GM12891 (cell line): ENCODE data around the gene TRIM50.
A peak's percentile ranks its signal among the peaks of the same experiment; 100 is the strongest.
"Not testable (repeated sequence)": the region's sequence is repeated elsewhere in the genome, so short reads cannot be mapped to it uniquely, and the experiment has no call there.

Experiments used
- DNase-seq: peaks from one replicate; pipeline ENCODE4 v3.0.0; 2011; ENCODE audit warnings: low spot score; ENCODE audit not compliant: insufficient read length
- FAIRE-seq: peaks from 2 replicates; lab custom pipeline; 2011; peaks lifted over from hg19 to GRCh38; lab: Jason Lieb, UNC
- PAX5 ChIP-seq: IDR thresholded peaks from 2 replicates; pipeline ENCODE4 v1.6.1; 2011; ENCODE audit warnings: low read length, moderate library complexity, mild to moderate bottlenecking; ENCODE audit not compliant: insufficient read depth, severe bottlenecking
- POLR2A ChIP-seq: IDR thresholded peaks from 2 replicates; pipeline ENCODE4 v1.6.1; 2011; ENCODE audit warnings: low read depth, low read length, control low read depth
- POLR2AphosphoS5 ChIP-seq: IDR thresholded peaks from 2 replicates; pipeline ENCODE4 v1.6.1; 2011; ENCODE audit warnings: low read depth, low read length, control low read depth
- POU2F2 ChIP-seq: IDR thresholded peaks from 2 replicates; pipeline ENCODE4 v1.6.1; 2011; ENCODE audit warnings: low read depth, mild to moderate bottlenecking, control low read depth, low read length, moderate library complexity
- SPI1 ChIP-seq: IDR thresholded peaks from 2 replicates; pipeline ENCODE4 v1.6.1; 2011; ENCODE audit warnings: low read depth, low read length, control low read depth
- TAF1 ChIP-seq: IDR thresholded peaks from 2 replicates; pipeline ENCODE4 v1.6.1; 2011; ENCODE audit warnings: low read depth, low read length, control low read depth

The TRIM50 gene

DNA sequence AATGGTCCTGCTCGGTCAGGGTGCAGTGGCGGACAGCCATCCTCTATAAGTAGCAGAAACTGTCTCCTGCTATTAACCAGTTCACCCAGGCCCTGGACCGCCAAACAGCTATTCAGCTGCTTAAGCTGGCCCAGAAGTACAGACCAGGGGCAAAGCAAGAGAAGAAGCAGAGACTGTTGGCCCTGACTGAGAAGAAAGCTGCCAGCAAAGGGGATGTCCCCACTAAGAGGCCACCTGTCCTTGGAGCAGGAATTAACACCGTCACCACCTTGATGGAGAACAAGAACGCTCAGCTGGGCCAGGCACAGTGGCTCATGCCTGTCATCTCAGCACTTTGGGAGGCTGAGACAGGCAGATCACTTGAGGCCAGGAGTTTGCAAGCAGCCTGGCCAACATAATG lies 13.6 kb downstream of the TRIM50 start:
- FAIRE-seq = no peak
- no peak for TF ChIP-seq PAX5
- DNase-seq = no peak

DNA sequence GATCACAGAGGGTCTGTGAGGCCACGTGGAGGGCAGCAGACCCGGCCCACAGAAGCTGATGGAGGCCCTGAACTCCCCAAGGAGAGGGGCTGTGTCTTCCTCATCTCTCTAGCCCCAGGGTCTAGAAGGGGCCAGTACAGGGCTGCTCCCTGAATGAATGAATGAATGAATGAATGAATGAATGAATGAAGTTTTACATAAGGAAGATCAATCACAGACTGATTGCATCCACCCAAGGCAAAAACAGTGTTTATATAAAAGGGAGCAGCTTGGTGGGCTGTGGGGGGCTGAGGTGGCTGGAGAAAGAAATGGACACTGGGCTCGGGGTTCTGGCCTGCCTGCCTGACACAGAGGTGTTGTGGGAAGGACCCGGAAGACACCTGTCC lies 14.4 kb downstream of the TRIM50 start:
- no peak for FAIRE-seq
- TF ChIP-seq PAX5 (no peak), POLR2AphosphoS5 (no peak), TAF1 (no peak), POLR2A (no peak), SPI1 (no peak), POU2F2 (no peak)
- DNase-seq = no peak

DNA sequence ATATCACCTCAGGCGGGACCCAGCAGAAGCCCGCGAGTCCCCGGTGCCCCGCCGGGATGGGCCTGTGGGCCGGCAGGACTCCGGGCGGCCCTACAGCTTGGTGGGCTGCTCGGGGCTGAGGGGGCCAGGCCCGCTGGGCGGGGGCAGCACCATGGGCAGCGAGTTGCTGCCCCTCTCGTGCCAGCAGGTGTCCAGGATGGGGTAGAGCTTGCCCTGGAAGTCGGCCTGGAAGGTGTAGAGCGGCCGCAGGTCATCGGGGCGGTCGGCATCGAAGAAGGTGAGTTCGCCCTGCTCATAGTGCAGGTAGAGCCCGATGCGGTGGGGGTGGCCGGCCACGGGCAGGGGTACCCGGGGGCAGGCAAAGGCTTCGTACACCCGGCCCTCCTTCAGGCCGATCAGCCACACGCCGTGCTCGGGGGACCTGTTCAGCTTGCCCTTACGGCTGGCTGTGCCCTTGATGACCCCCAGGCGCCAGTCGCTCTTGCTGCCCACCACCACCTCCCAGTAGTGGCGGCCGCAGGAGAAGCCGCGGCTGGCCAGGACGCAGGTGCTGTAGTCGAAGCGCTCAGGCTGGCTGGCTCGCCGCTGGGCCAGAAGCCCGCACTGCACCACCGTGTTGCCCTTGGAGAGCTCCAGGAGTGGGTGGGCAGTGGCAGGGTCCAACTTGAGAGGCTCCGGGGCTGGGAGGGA lies 14.9 kb downstream of the TRIM50 start:
- DNase-seq (no peak), FAIRE-seq (no peak)
- TF ChIP-seq POLR2A (no peak), POU2F2 (no peak), PAX5 (no peak), POLR2AphosphoS5 (no peak), SPI1 (no peak)

DNA sequence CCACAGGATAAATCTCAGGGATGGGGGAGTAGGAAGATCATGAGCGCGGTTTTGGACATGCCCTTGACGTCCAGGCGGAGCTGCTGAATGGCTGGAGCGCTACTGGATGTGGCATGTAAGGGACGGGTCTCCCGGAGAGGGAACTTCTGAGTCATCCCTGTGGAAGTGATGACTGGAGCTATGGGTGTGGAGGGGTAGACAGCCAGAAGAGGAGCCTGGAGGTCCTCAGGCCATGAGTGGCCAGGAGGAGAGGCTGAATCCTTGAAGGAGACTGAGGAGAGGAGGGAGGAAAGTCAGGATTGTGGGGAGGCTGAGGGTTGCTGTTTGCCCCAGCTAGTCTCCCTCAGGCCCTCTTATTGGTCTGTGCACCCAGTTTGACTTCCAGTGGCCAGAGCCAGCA lies 16.5 kb downstream of the TRIM50 start:
- DNase-seq, FAIRE-seq: not testable (repeated sequence)

DNA sequence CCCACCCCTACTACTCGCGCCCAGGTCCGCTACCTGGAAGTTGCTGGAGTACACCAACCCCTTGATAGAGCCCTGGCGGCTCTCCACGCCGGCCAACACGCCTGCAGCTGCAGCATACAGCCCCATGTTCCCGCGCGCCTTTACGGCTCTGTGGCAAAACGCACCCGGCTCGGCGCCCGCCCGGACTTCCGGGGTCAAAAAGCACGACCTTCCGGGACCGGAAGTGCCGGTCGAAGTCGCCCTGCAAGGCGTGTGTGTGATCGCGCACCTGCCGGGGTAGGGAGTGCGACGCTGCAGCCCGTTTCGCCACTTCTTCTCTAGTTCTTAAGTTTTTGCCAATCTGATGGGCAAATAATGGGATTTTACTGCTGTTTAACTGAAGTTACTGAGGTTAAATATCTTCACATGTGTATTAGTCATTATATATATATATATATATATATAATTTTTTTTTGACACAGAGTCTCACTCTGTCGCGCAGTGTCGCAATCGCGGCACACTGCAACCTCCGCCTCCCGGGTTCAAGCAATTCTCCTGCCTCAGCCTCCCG lies 19.1 kb downstream of the TRIM50 start, which contains the start of gene NSUN5:
TSS of gene NSUN5 (minus strand) at position 162 of the 550 bp plus-strand sequence. CDS start at position 126, 36 bp downstream.
- peak; percentile 75 for TF ChIP-seq POLR2AphosphoS5
- peak; percentile 86 for TF ChIP-seq POLR2A
- TF ChIP-seq SPI1 = peak; percentile 30; the same call in 1 of the 2 replicates
- peak; percentile 61 for TF ChIP-seq PAX5
- TF ChIP-seq POU2F2 = peak; percentile 67; the same call in 1 of the 2 replicates
- TF ChIP-seq TAF1 = peak; percentile 77; the same call in 1 of the 2 replicates
- DNase-seq = peak; percentile 95
- FAIRE-seq = peak; percentile 75

DNA sequence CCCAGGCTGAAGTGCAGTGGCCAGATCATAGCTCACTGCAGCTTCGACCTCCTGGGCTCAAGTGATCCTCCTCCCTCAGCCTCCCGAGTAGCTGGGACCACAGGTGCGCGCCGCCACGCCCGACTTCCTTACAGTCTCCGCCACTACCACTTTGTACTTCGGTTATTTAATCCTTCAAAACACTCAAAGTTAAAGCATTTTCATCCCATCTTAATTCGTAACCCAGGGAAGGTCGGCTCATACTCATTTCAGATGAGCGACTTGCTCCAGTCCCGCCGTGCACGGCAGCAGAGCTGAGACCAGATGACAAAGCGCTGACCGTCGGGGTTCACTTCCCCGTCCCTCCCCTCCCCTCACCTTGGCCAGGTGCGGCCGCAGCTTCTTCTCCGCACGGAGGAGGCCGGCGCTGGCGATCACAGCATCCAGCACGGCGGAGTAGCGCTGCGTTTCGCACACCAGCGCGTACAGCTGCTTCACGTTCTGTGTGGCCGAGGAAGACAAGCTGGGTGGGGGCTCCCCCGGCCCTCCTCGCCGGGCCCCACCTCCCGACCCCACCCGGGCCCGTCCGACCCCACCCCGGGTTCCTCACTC lies 19.7 kb downstream of the TRIM50 start:
- no peak for FAIRE-seq
- DNase-seq = no peak
- TF ChIP-seq POLR2A (no peak), POLR2AphosphoS5 (no peak), PAX5 (no peak), POU2F2 (no peak), TAF1 (no peak), SPI1 (no peak)

DNA sequence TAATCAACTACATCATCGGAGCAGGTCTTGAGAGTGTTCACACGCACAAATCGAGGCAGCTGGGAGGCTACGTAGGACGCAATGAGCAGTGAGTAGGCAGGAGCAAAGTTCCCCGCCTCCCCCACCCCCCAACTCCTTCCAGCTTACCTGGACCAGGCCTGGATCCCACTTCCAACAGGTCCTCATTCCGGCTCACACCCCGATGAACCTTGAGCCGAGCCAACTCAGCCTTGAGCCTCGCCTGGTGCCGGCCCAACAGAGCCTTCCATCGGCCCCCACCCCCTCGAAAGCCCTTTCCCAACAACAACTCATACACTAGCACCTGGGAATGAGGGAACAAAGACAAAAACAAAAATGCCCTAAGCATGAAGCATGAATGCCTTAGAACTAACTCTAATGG lies 20.4 kb downstream of the TRIM50 start:
- no peak for FAIRE-seq
- TF ChIP-seq POLR2A (no peak), TAF1 (no peak), POU2F2 (no peak)
- DNase-seq = no peak

DNA sequence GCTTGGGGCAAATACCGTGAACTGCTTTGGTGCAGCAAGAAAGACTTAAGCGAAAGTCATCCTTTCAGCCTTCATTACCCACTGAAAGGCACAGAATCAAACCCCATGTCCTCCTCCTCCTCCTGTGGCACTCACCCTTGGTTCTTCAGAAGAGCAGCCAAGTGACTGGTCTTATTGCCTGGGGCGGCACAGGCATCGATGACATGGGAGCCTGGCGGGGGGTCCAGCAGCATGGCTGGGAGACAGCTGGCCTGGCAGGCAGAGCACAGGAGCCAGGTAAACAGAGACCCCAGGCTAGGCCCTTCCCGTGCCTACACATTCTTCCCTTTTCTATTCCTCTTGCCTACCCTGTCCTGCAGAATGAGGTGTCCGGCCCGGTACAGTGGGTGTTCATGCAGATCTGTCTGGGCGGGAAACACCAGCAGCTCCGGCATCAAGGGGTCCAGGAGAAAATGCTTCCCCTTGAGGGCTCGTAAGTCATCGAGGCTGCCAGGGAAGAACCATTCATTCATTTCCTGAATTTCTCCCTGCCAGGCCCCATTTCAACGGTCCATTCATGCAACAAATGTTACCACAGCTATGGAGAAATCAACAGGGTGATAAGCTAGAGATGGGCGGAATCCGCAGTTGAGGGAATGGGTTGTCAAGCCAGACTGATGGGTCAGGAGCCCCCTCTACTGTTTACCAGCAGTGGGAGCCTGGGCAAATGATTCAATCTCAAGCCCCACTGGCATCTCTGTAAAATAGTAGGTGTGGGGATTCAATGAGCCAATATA lies 23.1 kb downstream of the TRIM50 start:
- not testable (repeated sequence) for FAIRE-seq, DNase-seq

DNA sequence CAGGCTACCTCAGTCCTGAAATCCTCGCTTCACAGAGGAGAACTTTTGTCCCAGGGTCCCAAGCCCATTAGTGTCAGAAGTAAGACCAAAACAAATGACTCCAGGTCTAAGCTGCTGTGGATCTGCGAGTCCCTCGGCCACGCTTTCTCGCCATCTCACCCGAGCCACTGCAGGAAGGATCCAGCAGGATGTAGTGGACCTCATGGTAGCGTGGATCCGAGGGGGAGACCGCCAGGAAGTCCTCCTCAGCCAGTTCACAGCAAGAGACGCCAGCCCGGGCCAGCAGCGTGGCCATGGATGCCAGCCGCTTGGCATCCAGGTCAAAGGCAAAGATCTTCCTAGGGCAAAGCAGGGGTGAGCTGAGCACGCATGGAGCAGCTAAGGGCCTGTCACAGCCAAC lies 23.8 kb downstream of the TRIM50 start:
- FAIRE-seq = no peak
- no peak for TF ChIP-seq POLR2A
- DNase-seq = no peak

DNA sequence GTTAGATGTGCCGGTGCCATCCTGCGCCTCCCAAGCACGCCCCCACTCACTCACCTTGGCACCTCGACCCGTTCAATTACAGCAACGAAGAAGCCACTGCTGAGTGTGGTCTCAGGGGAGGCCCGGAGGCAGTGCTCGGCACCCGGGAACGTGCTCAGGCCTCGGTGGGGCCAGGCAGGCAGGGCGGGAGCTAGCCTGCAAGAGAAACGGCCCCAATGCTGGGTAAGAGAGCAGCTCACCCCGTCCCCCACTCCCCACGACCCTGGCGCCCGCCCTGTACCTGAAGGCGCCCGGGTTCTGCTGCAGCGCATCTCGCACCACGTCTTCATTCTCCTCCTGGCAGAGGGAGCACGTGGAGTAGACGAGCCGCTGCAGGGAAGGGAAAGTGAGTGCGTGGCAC lies 24.3 kb downstream of the TRIM50 start:
- FAIRE-seq = no peak
- TF ChIP-seq PAX5 (no peak), POLR2AphosphoS5 (no peak), POU2F2 (no peak), SPI1 (no peak), POLR2A (no peak), TAF1 (no peak)
- DNase-seq = no peak

DNA sequence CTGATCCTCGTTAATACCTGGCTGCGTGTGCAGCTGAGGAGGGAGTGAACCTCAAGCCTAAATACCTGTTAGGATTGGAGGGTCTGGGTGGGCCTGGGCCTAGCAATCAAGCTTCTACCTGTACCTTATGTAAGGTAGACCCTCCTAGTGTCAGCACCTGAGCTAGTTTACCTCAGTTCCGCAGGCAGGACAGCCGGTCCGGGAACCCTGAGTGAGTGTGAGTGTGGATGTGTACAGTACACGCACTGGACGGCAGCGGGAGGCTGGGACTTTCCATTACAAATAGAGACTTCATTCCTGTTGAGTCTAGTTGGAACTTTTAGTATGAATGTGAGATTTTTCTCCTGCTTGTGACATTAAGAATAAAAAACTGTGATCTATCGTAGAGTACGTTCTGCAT lies 25.0 kb downstream of the TRIM50 start:
- DNase-seq, FAIRE-seq: not testable (repeated sequence)

DNA sequence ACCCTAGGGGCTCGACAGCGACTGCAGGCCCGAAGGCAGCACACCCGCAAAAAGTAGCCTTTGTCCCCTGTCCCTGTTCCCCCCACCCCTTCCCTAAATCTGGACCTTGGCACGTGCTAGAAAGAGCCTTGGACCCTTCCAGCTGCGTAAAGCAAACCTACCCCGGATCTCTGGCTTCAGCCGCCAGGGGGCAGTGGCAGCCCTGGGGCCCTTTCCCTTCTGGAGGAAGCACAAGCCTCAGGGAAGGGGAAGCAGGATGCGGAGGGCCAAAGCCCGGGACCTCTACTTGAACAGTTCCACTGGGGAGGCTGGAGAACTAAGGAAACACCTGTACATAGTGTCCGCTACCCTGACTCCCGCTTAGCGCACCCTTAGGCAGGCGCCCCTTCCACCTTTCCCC lies 26.8 kb downstream of the TRIM50 start:
- FAIRE-seq, DNase-seq: not testable (repeated sequence)

DNA sequence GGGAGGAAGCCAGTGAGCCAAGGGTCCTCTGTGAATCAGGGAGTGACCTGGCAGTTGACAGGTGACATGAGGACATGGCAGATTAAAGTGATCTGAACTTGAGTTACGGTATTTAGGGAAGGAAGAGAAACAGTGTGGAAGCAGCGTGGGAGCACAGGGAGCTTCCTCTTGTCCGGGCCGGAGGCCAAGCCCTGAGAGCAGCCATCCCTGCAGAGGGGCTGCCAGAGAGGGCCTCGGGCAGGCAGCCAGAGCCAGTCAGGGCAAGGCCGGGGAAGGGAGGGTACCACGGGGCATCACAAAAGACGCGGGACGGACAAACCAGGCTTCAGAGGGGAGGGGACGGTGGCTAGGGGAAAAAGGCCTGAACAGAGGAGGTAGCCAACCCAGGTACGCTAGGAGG lies 28.1 kb downstream of the TRIM50 start:
- FAIRE-seq, DNase-seq: not testable (repeated sequence)

DNA sequence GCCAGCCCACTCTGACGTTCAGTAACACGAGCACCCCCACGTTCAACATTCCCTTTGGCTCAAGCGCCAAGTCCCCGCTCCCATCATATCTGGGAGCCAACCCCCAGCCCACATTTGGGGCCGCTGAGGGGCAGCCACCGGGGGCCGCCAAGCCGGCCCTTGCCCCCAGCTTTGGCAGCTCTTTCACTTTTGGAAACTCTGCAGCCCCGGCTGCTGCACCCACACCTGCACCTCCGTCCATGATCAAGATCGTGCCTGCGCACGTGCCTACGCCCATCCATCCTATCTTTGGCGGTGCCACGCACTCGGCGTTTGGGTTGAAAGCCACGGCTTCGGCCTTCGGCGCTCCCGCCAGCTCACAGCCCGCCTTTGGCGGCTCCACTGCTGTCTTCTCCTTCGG lies 30.2 kb downstream of the TRIM50 start:
- not testable (repeated sequence) for FAIRE-seq

DNA sequence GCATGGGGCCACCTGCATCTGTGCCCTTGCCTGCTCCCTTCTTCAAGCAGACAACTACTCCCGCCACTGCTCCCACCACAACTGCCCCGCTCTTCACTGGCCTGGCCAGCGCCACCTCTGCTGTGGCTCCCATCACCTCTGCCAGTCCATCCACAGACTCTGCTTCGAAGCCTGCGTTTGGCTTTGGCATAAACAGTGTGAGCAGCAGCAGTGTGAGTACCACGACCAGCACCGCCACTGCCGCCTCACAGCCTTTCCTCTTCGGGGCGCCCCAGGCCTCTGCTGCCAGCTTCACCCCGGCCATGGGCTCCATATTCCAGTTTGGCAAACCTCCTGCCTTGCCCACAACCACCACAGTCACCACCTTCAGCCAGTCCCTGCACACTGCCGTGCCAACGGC lies 30.6 kb downstream of the TRIM50 start:
- FAIRE-seq, DNase-seq: not testable (repeated sequence)

More for the DNA sequence above, 30.2 kb downstream of the TRIM50 start:
- not testable (repeated sequence) for DNase-seq

DNA sequence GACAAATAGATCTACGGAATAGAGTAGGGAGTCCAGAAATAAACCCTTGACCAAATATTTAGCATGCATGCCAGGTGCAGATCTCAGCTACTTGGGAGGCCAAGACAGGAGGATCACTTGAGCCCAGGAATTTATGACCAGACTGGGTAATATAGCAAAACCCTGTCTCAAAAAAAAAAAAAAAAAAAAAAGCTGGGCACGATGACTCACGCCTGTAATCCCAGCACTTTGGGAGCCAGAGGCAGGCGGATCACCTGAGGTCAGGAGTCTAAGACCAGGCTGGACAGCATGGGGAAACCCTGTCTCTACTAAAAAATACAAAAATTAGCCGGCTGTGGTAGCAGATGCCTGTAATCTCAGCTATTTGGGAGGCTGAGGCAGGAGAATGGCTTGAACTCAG lies 50.7 kb downstream of the TRIM50 start:
- DNase-seq, FAIRE-seq: not testable (repeated sequence)
